Calu3 (cell line): ENCODE measurements around the gene OR2L5. TPM values are rescaled to one million over a fixed set of nuclear protein-coding genes. Genes with fewer than 3 reads are reported as not detected.

Experiments used
- BruUV-seq: library from RNA; stranded (reverse); fragments of 400-500 nt; replicated peaks from 2 replicates; lab custom pipeline; 2021; lab: Mats Ljungman, UMichigan
- CTCF ChIA-PET: fragments of 300-600 bp; sonication (Branson Sonifier 250); formaldehyde crosslinking; loops from one replicate; lab custom pipeline; 2022; ENCODE audit warnings: antibody characterized with exemption; lab: Charles Lee
- DNase-seq: peaks from one replicate; pipeline ENCODE4 v3.0.0; 2022
- H3K27ac Mint-ChIP-seq: one replicate; pipeline ENCODE4 v1.8.0; 2022; ENCODE audit warnings: mixed read lengths; ENCODE audit not compliant: unreplicated experiment
- H3K27me3 Mint-ChIP-seq: one replicate; pipeline ENCODE4 v1.8.0; 2022; ENCODE audit warnings: mixed read lengths; ENCODE audit not compliant: unreplicated experiment
- H3K36me3 Mint-ChIP-seq: one replicate; pipeline ENCODE4 v1.8.0; 2022; ENCODE audit warnings: mild to moderate bottlenecking, moderate library complexity, mixed read lengths; ENCODE audit not compliant: insufficient read depth, unreplicated experiment
- H3K4me1 Mint-ChIP-seq: one replicate; pipeline ENCODE4 v1.8.0; 2022; ENCODE audit warnings: mild to moderate bottlenecking, low read depth, mixed read lengths; ENCODE audit not compliant: unreplicated experiment
- H3K4me3 Mint-ChIP-seq: one replicate; pipeline ENCODE4 v1.8.0; 2022; ENCODE audit warnings: mild to moderate bottlenecking, low read depth, moderate library complexity, mixed read lengths; ENCODE audit not compliant: unreplicated experiment
- H3K9me3 Mint-ChIP-seq: one replicate; pipeline ENCODE4 v1.8.0; 2022; ENCODE audit warnings: low read depth, mixed read lengths; ENCODE audit not compliant: unreplicated experiment
- intact Hi-C: fragments of 100-400 bp; cut with micrococcal nuclease; formaldehyde crosslinking; loops from one replicate; pipeline ENCODE4 v1.10.0; 2022; ENCODE audit not compliant: unreplicated experiment
- total RNA-seq: library from RNA; stranded (reverse); gene quantifications from 2 replicates; pipeline ENCODE4 v1.2.3, GENCODE V29; 2022
- TF ChIP-seq, protein P1 (sequence below): fragments of 200-600 bp; IDR thresholded peaks from one replicate; pipeline ENCODE4 v1.8.0; 2022; ENCODE audit warnings: antibody characterized with exemption; ENCODE audit not compliant: unreplicated experiment

Gene OR2L5
- total RNA-seq, 1 experiment from 2014 or later: not detected

DNA sequence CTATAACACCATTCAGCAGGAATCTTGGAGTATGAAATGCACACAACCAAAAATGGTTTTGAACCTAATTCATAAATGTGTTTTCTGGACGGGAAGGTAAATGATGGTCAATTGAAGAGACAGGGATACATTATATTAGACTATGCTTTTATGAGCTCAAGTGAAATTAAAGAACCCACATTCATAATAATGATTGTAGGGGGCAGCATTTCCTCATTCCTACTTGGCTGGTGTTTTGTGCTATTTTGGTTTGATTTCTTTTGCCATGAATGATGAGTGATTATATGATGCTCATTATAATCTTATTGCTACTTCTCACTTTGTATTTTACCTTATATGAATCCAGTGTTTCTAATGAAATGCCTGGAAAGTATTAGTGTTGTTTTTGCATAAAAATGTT is 33.5 kb downstream of the OR2L5 start:
- CTCF ChIA-PET: no interaction called here
- no peaks in the 10 kb centered on the region for H3K4me1 Mint-ChIP-seq
- H3K4me3 Mint-ChIP-seq: no peak overlapping the region
- H3K9me3 Mint-ChIP-seq: peaks cover 15% of the 10 kb centered on the region
- no TSS peak for BruUV-seq
- TF ChIP-seq, protein P1, sequence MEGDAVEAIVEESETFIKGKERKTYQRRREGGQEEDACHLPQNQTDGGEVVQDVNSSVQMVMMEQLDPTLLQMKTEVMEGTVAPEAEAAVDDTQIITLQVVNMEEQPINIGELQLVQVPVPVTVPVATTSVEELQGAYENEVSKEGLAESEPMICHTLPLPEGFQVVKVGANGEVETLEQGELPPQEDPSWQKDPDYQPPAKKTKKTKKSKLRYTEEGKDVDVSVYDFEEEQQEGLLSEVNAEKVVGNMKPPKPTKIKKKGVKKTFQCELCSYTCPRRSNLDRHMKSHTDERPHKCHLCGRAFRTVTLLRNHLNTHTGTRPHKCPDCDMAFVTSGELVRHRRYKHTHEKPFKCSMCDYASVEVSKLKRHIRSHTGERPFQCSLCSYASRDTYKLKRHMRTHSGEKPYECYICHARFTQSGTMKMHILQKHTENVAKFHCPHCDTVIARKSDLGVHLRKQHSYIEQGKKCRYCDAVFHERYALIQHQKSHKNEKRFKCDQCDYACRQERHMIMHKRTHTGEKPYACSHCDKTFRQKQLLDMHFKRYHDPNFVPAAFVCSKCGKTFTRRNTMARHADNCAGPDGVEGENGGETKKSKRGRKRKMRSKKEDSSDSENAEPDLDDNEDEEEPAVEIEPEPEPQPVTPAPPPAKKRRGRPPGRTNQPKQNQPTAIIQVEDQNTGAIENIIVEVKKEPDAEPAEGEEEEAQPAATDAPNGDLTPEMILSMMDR: no peak
- no peak for DNase-seq
- H3K27me3 Mint-ChIP-seq: no peaks in the 10 kb centered on the region
- H3K27ac Mint-ChIP-seq: no peak overlapping the region
- H3K36me3 Mint-ChIP-seq: no peaks in the 10 kb centered on the region
- intact Hi-C loops: no loop called here

DNA sequence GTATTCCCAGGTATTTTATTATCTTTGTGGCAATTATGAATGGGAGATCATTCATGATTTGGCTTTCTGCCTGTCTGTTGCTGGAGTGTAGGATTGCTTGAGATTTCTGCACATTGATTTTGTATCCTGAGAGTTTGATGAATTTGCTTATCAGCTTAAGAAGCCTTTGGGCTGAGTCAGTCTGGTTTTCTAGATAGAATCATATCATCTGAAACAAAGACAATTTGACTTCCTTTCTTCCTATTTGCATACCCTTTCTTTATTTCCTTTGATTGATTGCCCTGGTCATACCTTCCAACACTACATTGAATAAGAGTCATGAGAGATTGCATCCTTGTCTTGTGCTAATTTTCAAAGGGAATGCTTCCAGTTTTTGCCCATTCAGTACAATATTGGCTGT is 41.2 kb downstream of the OR2L5 start:
- Mint-ChIP-seq H3K27ac (no peak overlapping the region), H3K4me1 (no peaks in the 10 kb centered on the region), H3K27me3 (no peaks in the 10 kb centered on the region), H3K9me3 (peaks cover 21% of the 10 kb centered on the region), H3K36me3 (no peaks in the 10 kb centered on the region), H3K4me3 (no peak overlapping the region)
- BruUV-seq: no TSS peak
- CTCF ChIA-PET: no interaction called here
- TF ChIP-seq, protein P1: no peak
- no peak for DNase-seq
- intact Hi-C loops: no loop called here

DNA sequence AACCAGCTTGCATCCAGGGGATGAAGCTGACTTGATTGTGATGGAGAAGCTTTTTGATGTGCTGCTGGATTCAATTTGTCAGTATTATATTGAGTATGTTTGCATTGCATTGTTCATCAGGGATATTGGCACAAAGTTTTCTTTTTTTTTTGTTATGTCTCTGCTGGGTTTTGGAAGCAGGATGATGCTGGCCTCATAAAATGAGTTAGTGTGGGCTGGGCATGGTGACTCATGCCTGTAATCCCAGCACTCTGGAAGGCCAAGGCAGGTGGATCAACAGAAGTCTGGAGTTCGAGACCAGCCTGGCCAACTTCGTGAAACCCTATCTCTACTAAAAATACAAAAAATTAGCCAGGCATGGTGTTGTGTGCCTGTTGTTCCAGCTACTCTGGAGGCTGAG is 41.8 kb downstream of the OR2L5 start:
- H3K36me3 Mint-ChIP-seq: no peaks in the 10 kb centered on the region
- intact Hi-C loops: no loop called here
- H3K27ac Mint-ChIP-seq: no peak overlapping the region
- H3K4me3 Mint-ChIP-seq: no peak overlapping the region
- H3K27me3 Mint-ChIP-seq: no peaks in the 10 kb centered on the region
- CTCF ChIA-PET: no interaction called here
- no peak for DNase-seq
- no peaks in the 10 kb centered on the region for H3K4me1 Mint-ChIP-seq
- H3K9me3 Mint-ChIP-seq: peaks cover 21% of the 10 kb centered on the region
- TF ChIP-seq, protein P1: no peak
- no TSS peak for BruUV-seq

DNA sequence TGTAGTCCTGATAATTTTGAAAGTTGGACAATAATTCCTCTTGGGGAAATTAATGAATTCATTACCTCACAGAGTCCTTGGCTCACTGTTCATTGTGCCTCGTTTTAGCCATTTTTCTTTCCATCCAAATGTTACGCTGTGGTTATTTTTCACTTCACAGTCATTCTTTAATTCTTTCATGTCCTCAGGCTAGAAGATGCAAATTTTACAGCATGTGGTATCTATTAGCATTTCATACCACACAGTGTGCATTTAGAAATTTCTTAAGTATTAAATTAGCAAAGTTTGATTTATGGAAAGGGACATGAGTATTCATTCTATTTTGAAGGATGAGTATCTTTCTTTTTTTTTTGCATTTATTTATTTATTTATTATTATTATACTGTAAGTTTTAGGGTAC is 51.6 kb downstream of the OR2L5 start:
- Mint-ChIP-seq H3K9me3 (peaks cover 20% of the 10 kb centered on the region), H3K27ac (no peak overlapping the region), H3K27me3 (no peaks in the 10 kb centered on the region), H3K4me1 (no peaks in the 10 kb centered on the region), H3K4me3 (no peak overlapping the region), H3K36me3 (no peaks in the 10 kb centered on the region)
- CTCF ChIA-PET: no interaction called here
- no peak for DNase-seq
- intact Hi-C loops: no loop called here
- BruUV-seq: no TSS peak
- TF ChIP-seq, protein P1: no peak

DNA sequence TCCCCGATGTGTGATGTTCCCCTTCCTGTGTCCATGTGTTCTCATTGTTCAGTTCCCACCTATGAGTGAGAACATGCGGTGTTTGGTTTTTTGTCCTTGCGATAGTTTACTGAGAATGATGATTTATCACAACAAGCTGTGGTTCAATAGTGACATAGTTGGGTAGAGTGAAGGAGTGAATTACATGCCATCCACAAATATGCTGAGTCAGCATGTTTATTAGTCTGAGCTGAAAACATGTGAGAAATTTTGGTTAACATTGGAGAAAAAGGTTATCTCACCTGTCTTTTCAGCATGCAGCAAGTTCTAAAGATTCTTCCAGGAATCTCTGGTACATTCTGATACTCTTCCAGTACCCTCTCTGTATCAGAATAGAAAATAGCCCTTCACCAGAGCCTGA is 52.1 kb downstream of the OR2L5 start:
- intact Hi-C loops: no loop called here
- TF ChIP-seq, protein P1: no peak
- no TSS peak for BruUV-seq
- no peak for DNase-seq
- no peak overlapping the region for H3K4me3 Mint-ChIP-seq
- peaks cover 22% of the 10 kb centered on the region for H3K9me3 Mint-ChIP-seq
- CTCF ChIA-PET: no interaction called here
- H3K27me3 Mint-ChIP-seq: no peaks in the 10 kb centered on the region
- H3K36me3 Mint-ChIP-seq: no peaks in the 10 kb centered on the region
- H3K4me1 Mint-ChIP-seq: no peaks in the 10 kb centered on the region
- H3K27ac Mint-ChIP-seq: no peak overlapping the region
